GM23338 (cell line): Measurements from ENCODE around the gene SH3RF2. TPM values are rescaled to one million over a fixed set of nuclear protein-coding genes. Genes with fewer than 3 reads are reported as not detected.

Experiments used
- ATAC-seq: fragments of 200-7000 bp; cut with Tn5 transposase; 3 replicates; pipeline ENCODE4 v1.9.1; 2020
- DNase-seq: peaks from one replicate; pipeline ENCODE4 v3.0.0-alpha.2; 2015; ENCODE audit warnings: low spot score
- H2AFZ ChIP-seq: fragments of 200-600 bp; sonication (generic); 2 replicates; pipeline ENCODE4 v1.8.0; 2016; ENCODE audit warnings: antibody characterized with exemption, mild to moderate bottlenecking, moderate library complexity
- H3F3A ChIP-seq: fragments of 200-600 bp; sonication (generic); replicated peaks from 2 replicates; pipeline ENCODE4 v1.8.0; 2017; ENCODE audit warnings: antibody characterized with exemption, mixed run types, low read depth
- H3K27ac ChIP-seq: fragments of 200-600 bp; sonication (generic); 2 replicates; pipeline ENCODE4 v1.6.1; 2016; ENCODE audit warnings: low read depth
- H3K27me3 ChIP-seq: fragments of 200-600 bp; sonication (generic); 2 replicates; pipeline ENCODE4 v1.8.0; 2016; ENCODE audit warnings: mild to moderate bottlenecking, mixed run types, moderate library complexity; ENCODE audit not compliant: insufficient read depth
- H3K36me3 ChIP-seq: fragments of 200-600 bp; sonication (generic); 2 replicates; pipeline ENCODE4 v1.8.0; 2016; ENCODE audit warnings: mild to moderate bottlenecking; ENCODE audit not compliant: insufficient read depth
- H3K4me1 ChIP-seq: fragments of 200-600 bp; sonication (generic); 2 replicates; pipeline ENCODE4 v1.8.0; 2016; ENCODE audit warnings: mild to moderate bottlenecking, moderate library complexity; ENCODE audit not compliant: insufficient read depth
- H3K4me2 ChIP-seq: fragments of 200-600 bp; sonication (generic); 2 replicates; pipeline ENCODE4 v1.7.1; 2017; ENCODE audit warnings: mixed run types
- H3K4me3 ChIP-seq: fragments of 200-600 bp; sonication (generic); 2 replicates; pipeline ENCODE4 v1.6.1; 2016; ENCODE audit warnings: mixed run types
- H3K79me2 ChIP-seq: fragments of 200-600 bp; sonication (generic); replicated peaks from 2 replicates; pipeline ENCODE4 v1.8.0; 2017; ENCODE audit warnings: mild to moderate bottlenecking; ENCODE audit not compliant: insufficient read depth
- H3K9me2 ChIP-seq: fragments of 200-600 bp; sonication (generic); 2 replicates; pipeline ENCODE4 v1.8.0; 2017; ENCODE audit not compliant: insufficient read depth
- H4K20me1 ChIP-seq: fragments of 200-600 bp; sonication (generic); replicated peaks from 2 replicates; pipeline ENCODE4 v1.8.0; 2017; ENCODE audit warnings: mild to moderate bottlenecking; ENCODE audit not compliant: insufficient read depth
- H3K27ac Mint-ChIP-seq: 2 replicates; pipeline ENCODE4 v1.8.0; 2020; ENCODE audit warnings: inconsistent platforms, mild to moderate bottlenecking, moderate library complexity, mixed read lengths
- H3K27me3 Mint-ChIP-seq: 3 replicates; pipeline ENCODE4 v1.8.0; 2022; ENCODE audit warnings: low read depth, mild to moderate bottlenecking, moderate library complexity, mixed read lengths, inconsistent platforms; ENCODE audit not compliant: insufficient read depth, poor library complexity
- H3K36me3 Mint-ChIP-seq: 3 replicates; pipeline ENCODE4 v1.8.0; 2021; ENCODE audit warnings: low read depth, mild to moderate bottlenecking, inconsistent platforms, moderate library complexity, mixed read lengths
- H3K4me1 Mint-ChIP-seq: 3 replicates; pipeline ENCODE4 v1.8.0; 2020; ENCODE audit warnings: mild to moderate bottlenecking, inconsistent platforms, mixed read lengths
- H3K4me3 Mint-ChIP-seq: 3 replicates; pipeline ENCODE4 v1.8.0; 2021; ENCODE audit warnings: moderate library complexity, mild to moderate bottlenecking, inconsistent platforms, mixed read lengths
- H3K9me3 Mint-ChIP-seq: 3 replicates; pipeline ENCODE4 v1.8.0; 2020; ENCODE audit warnings: moderate library complexity, mild to moderate bottlenecking, inconsistent platforms, mixed read lengths
- EZH2phosphoT487 ChIP-seq: fragments of 200-600 bp; sonication (generic); IDR thresholded peaks from one replicate; pipeline ENCODE4 v1.8.1; 2018; ENCODE audit warnings: antibody characterized with exemption; ENCODE audit not compliant: unreplicated experiment
- NANOG ChIP-seq: IDR thresholded peaks from 2 replicates; pipeline ENCODE4 v1.6.1; 2016; ENCODE audit warnings: antibody characterized with exemption, borderline replicate concordance
- POLR2AphosphoS5 ChIP-seq: IDR thresholded peaks from 2 replicates; pipeline ENCODE4 v1.6.1; 2016; ENCODE audit warnings: antibody characterized with exemption, low read depth
- STAT1 ChIP-seq: IDR thresholded peaks from one replicate; pipeline ENCODE4 v1.6.1; 2016; ENCODE audit warnings: antibody characterized with exemption; ENCODE audit not compliant: unreplicated experiment
- ZNF114 ChIP-seq: fragments of 250-450 bp; sonication (Bioruptor Pico); IDR thresholded peaks from 2 replicates; pipeline ENCODE4 v1.5.0; 2020; ENCODE audit warnings: mild to moderate bottlenecking, moderate library complexity
- polyA plus RNA-seq: library from polyadenylated mRNA; unstranded; fragments of >200 nt; fragmentation: Nextera tagmentation; extraction: Ambion mirVana; gene quantifications from 2 replicates; pipeline ENCODE4 v1.2.1, GENCODE V29; 2016
- total RNA-seq: library from RNA; depleted of rRNA; stranded (reverse); fragments of >200 nt; shearing (Covaris generic); gene quantifications from 2 replicates; pipeline ENCODE4 v1.2.3, GENCODE V29; 2014
- TF ChIP-seq, protein P1 (sequence below): fragments of 250-450 bp; sonication (Bioruptor Pico); IDR thresholded peaks from 2 replicates; pipeline ENCODE4 v1.5.0; 2020; ENCODE audit warnings: mild to moderate bottlenecking, moderate library complexity
- TF ChIP-seq, protein P2 (sequence below), 2 experiments: fragments of 200-600 bp in 1 of 2; sonication (generic) in 1 of 2; conservative IDR thresholded peaks; 2 replicates each; pipeline versions ENCODE4 v1.5.1 to v1.6.1; 2016 to 2017; ENCODE audit warnings: antibody characterized with exemption in 2 of 2, low read depth in 2 of 2, mild to moderate bottlenecking in 2 of 2, moderate library complexity in 1 of 2

Gene SH3RF2
- total and polyA plus RNA-seq, 2 experiments from 2014 or later, result 1.7 to 2.4 TPM

DNA sequence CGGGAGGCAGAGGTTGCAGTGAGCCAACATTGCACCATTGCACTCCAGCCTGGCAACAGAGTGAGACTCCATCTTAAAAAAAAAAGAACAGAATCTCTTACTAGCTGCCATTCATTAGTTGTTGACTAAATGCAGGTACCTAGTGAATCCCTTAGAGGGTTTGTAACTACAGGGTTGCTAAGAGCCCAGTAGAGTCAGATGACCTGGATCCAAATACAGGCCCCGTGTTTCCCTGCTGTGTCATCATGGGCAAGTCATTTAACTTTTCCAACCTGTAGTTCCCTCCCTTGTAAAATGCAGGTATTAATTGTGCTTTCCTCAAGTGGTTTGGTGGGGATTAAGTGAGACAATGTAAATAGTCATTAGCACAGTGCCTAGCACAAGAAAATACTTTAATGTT is 136.2 kb downstream of the SH3RF2 start:
- Histone ChIP-seq H3K79me2 (no peaks in the 10 kb centered on the region), H4K20me1 (no peaks in the 10 kb centered on the region), H3K4me2 (peak overlapping the region; percentile 79), H3K4me1 (peaks cover 50% of the 10 kb centered on the region), H3K36me3 (no peaks in the 10 kb centered on the region), H3K27ac (no peak overlapping the region), H3K27me3 (peaks cover 31% of the 10 kb centered on the region), H3K4me3 (0 out of 2 replicates have a peak overlapping the region, but pooled peaks have one; percentile 49), H3K9me2 (no peaks in the 10 kb centered on the region), H3F3A (peaks cover 6% of the 10 kb centered on the region; the same call in 1 of the 2 replicates), H2AFZ (no peak overlapping the region)
- Mint-ChIP-seq H3K9me3 (peaks cover 3% of the 10 kb centered on the region; the same call in 1 of the 3 replicates), H3K4me1 (peaks cover 44% of the 10 kb centered on the region), H3K27ac (no peak overlapping the region), H3K27me3 (peaks cover 9% of the 10 kb centered on the region), H3K36me3 (no peaks in the 10 kb centered on the region), H3K4me3 (no peak overlapping the region; the same call in 2 of the 3 replicates)
- DNase-seq (peak; percentile 55), ATAC-seq (peak; percentile 28)
- no peak for TF ChIP-seq POLR2AphosphoS5
- TF ChIP-seq ZNF114 (CRISPR knock-in tag), result no peak
- no peak for TF ChIP-seq EZH2phosphoT487
- TF ChIP-seq NANOG, result no peak
- TF ChIP-seq, protein P1, sequence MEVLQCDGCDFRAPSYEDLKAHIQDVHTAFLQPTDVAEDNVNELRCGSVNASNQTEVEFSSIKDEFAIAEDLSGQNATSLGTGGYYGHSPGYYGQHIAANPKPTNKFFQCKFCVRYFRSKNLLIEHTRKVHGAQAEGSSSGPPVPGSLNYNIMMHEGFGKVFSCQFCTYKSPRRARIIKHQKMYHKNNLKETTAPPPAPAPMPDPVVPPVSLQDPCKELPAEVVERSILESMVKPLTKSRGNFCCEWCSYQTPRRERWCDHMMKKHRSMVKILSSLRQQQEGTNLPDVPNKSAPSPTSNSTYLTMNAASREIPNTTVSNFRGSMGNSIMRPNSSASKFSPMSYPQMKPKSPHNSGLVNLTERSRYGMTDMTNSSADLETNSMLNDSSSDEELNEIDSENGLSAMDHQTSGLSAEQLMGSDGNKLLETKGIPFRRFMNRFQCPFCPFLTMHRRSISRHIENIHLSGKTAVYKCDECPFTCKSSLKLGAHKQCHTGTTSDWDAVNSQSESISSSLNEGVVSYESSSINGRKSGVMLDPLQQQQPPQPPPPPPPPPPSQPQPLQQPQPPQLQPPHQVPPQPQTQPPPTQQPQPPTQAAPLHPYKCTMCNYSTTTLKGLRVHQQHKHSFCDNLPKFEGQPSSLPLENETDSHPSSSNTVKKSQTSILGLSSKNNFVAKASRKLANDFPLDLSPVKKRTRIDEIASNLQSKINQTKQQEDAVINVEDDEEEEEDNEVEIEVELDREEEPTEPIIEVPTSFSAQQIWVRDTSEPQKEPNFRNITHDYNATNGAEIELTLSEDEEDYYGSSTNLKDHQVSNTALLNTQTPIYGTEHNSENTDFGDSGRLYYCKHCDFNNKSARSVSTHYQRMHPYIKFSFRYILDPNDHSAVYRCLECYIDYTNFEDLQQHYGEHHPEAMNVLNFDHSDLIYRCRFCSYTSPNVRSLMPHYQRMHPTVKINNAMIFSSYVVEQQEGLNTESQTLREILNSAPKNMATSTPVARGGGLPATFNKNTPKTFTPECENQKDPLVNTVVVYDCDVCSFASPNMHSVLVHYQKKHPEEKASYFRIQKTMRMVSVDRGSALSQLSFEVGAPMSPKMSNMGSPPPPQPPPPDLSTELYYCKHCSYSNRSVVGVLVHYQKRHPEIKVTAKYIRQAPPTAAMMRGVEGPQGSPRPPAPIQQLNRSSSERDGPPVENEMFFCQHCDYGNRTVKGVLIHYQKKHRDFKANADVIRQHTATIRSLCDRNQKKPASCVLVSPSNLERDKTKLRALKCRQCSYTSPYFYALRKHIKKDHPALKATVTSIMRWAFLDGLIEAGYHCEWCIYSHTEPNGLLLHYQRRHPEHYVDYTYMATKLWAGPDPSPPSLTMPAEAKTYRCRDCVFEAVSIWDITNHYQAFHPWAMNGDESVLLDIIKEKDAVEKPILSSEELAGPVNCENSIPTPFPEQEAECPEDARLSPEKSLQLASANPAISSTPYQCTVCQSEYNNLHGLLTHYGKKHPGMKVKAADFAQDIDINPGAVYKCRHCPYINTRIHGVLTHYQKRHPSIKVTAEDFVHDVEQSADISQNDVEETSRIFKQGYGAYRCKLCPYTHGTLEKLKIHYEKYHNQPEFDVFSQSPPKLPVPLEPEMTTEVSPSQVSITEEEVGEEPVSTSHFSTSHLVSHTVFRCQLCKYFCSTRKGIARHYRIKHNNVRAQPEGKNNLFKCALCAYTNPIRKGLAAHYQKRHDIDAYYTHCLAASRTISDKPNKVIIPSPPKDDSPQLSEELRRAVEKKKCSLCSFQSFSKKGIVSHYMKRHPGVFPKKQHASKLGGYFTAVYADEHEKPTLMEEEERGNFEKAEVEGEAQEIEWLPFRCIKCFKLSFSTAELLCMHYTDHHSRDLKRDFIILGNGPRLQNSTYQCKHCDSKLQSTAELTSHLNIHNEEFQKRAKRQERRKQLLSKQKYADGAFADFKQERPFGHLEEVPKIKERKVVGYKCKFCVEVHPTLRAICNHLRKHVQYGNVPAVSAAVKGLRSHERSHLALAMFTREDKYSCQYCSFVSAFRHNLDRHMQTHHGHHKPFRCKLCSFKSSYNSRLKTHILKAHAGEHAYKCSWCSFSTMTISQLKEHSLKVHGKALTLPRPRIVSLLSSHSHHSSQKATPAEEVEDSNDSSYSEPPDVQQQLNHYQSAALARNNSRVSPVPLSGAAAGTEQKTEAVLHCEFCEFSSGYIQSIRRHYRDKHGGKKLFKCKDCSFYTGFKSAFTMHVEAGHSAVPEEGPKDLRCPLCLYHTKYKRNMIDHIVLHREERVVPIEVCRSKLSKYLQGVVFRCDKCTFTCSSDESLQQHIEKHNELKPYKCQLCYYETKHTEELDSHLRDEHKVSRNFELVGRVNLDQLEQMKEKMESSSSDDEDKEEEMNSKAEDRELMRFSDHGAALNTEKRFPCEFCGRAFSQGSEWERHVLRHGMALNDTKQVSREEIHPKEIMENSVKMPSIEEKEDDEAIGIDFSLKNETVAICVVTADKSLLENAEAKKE (CRISPR knock-in tag), result no peak
- TF ChIP-seq, protein P2, sequence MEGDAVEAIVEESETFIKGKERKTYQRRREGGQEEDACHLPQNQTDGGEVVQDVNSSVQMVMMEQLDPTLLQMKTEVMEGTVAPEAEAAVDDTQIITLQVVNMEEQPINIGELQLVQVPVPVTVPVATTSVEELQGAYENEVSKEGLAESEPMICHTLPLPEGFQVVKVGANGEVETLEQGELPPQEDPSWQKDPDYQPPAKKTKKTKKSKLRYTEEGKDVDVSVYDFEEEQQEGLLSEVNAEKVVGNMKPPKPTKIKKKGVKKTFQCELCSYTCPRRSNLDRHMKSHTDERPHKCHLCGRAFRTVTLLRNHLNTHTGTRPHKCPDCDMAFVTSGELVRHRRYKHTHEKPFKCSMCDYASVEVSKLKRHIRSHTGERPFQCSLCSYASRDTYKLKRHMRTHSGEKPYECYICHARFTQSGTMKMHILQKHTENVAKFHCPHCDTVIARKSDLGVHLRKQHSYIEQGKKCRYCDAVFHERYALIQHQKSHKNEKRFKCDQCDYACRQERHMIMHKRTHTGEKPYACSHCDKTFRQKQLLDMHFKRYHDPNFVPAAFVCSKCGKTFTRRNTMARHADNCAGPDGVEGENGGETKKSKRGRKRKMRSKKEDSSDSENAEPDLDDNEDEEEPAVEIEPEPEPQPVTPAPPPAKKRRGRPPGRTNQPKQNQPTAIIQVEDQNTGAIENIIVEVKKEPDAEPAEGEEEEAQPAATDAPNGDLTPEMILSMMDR (conservative IDR thresholded peaks at IDR 0.05; ENCODE audit: low read depth in 2 of 2), result no peak
- no peak for TF ChIP-seq STAT1
